Kidney epithelial cell (primary cell): ENCODE measurements around the gene MTFMT. TPM values are rescaled to one million over a fixed set of nuclear protein-coding genes. Genes with fewer than 3 reads are reported as not detected.
"Not testable (repeated sequence)": the region's sequence is repeated elsewhere in the genome, so short reads cannot be mapped to it uniquely, and the experiment has no call there.

ENCODE experiments used
- DNase-seq: peaks from one replicate; pipeline ENCODE4 v3.0.0-alpha.2; 2010; ENCODE audit warnings: low read depth
- H3K27me3 ChIP-seq: 2 replicates; pipeline ENCODE4 v1.6.0; 2011; ENCODE audit warnings: low read length; ENCODE audit not compliant: control insufficient read depth, insufficient read depth
- H3K36me3 ChIP-seq: 2 replicates; pipeline ENCODE4 v1.5.1; 2011; ENCODE audit warnings: low read length; ENCODE audit not compliant: control insufficient read depth, insufficient read depth
- H3K4me3 ChIP-seq: 2 replicates; pipeline ENCODE4 v1.5.1; 2011; ENCODE audit warnings: low read depth, mild to moderate bottlenecking, control low read depth, low read length
- CTCF ChIP-seq: IDR thresholded peaks from 2 replicates; pipeline ENCODE4 v1.5.1; 2011; ENCODE audit warnings: mild to moderate bottlenecking, moderate library complexity, low read length, control low read depth, inconsistent platforms; ENCODE audit not compliant: insufficient read depth, poor library complexity, severe bottlenecking
- total RNA-seq: library from RNA; depleted of rRNA; stranded (reverse); fragments of >200 nt; gene quantifications from 2 replicates; pipeline ENCODE4 v1.2.3, GENCODE V29; 2015

Gene MTFMT
- total RNA-seq: 17.3 and 18.5 TPM in 2 replicates

GRCh38 chr15:65028921-65029735, at the start of gene MTFMT:
Gene MTFMT (minus strand): TSS chr15:65029639. CDS start chr15:65029613, 26 bp downstream.
- Histone ChIP-seq H3K27me3 (no peaks in the 10 kb centered on the region), H3K36me3 (no peaks in the 10 kb centered on the region), H3K4me3 (peak within 1 kb of the TSS; percentile 57)
- DNase-seq: no peak
- TF ChIP-seq CTCF: no peak

DNA sequence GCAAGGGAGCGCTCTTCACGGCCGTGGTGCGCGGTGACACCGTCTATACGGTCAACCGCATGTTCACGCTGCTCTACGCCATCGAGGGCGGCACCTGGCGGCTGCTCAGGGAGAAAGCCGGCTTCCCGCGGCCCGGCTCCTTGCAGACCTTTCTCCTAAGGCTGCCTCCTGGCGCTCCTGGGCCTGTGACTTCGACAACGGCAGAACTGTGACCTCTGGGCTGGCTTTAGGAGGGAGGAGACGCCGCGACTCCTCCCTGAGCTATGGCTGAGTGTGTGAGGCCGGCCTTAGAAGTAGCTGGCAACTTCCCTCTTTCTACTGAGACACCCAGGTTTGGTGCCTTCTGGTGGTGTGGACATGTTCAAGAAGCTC, 48.5 kb upstream of the MTFMT start:
- peak; percentile 85 for TF ChIP-seq CTCF
- no peak overlapping the region for H3K4me3 ChIP-seq
- peaks cover 41% of the 10 kb centered on the region for H3K27me3 ChIP-seq
- H3K36me3 ChIP-seq: no peaks in the 10 kb centered on the region
- no peak for DNase-seq

- TF ChIP-seq CTCF: no peak
- peaks cover 37% of the 10 kb centered on the region for H3K27me3 ChIP-seq
- no peak for DNase-seq
- H3K36me3 ChIP-seq: no peaks in the 10 kb centered on the region
- no peak overlapping the region for H3K4me3 ChIP-seq
Observed at GRCh38 chr15:65077291-65077980, 48.0 kb upstream of the MTFMT start.

DNA sequence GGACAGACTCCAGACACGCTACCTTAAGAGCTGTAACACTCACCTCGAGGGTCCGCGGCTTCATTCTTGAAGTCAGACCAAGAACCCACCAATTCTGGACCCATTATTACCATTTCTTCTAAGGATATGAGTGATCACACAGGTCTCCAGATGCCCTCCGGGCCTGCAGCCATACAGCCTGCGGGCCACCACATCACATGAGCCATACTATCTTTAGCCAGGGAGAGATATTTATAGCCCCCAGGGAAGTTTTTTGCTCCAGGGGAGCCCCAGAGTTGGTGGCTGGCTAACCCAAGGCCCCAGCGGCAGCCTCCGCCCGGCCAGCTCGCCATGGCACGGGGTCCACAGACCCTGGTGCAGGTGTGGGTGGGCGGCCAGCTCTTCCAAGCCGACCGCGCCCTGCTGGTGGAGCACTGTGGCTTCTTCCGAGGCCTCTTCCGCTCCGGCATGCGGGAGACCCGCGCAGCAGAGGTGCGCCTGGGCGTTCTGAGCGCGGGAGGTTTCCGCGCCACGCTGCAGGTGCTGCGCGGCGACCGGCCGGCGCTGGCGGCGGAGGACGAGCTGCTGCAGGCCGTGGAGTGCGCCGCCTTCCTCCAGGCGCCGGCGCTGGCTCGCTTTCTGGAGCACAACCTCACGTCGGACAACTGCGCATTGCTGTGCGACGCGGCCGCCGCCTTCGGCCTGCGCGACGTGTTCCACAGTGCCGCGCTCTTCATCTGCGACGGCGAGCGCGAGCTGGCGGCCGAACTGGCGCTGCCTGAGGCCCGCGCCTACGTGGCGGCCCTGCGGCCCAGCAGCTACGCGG, 47.2 kb upstream of the MTFMT start, which contains the start of gene KBTBD13:
Gene KBTBD13, plus strand, starts transcription at position 261 of the 805 bp plus-strand sequence. Its CDS starts 70 bp downstream, at position 331.
- H3K36me3 ChIP-seq: no peaks in the 10 kb centered on the region
- no peak for DNase-seq
- H3K4me3 ChIP-seq: no peak within 1 kb of the TSS
- peaks cover 36% of the 10 kb centered on the region for H3K27me3 ChIP-seq
- TF ChIP-seq CTCF: no peak

DNA sequence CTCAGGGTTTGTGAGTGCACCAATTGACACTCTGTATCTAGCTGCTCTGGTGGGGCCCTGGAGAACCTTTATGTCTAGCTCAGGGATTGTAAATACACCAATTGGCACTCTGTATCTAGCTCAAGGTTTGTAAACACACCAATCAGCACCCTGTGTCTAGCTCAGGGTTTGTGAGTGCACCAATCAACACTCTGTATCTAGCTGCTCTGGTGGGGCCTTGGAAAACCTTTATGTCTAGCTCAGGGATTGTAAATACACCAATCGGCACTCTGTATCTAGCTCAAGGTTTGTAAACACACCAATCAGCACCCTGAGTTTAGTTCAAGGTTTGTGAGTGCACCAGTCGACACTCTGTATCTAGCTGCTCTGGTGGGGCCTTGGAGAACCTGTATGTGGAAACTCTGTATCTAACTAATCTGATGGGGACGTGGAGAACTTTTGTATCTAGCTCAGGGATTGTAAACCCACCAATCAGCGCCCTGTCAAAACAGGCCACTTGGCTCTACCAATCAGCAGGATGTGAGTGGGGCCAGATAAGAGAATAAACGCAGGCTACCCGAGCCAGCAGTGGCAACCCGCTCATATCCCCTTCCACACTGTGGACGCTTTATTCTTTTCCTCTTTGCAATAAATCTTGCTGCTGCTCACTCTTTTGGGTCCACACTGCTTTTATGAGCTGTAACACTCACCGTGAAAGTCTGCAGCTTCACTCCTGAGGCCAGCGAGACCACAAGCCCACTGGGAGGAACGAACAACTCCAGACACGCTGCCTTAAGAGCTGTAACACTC, 46.4 kb upstream of the MTFMT start:
- H3K36me3 ChIP-seq, H3K4me3 ChIP-seq, DNase-seq: not testable (repeated sequence)
- peaks cover 33% of the 10 kb centered on the region for H3K27me3 ChIP-seq

- H3K36me3 ChIP-seq, H3K4me3 ChIP-seq, DNase-seq: not testable (repeated sequence)
- peaks cover 31% of the 10 kb centered on the region for H3K27me3 ChIP-seq
Observed at GRCh38 chr15:65074946-65075345, 45.5 kb upstream of the MTFMT start.
